Cardiac muscle cell (in vitro differentiated cells and primary cell): ENCODE data around the gene IFT57. TPM values are rescaled to one million over a fixed set of nuclear protein-coding genes. Genes with fewer than 3 reads are reported as not detected.

Source experiments
- DNase-seq, 2 donors: peaks; one replicate each; pipeline versions ENCODE4 v3.0.0 to v3.0.0-alpha.2; 2010 to 2017; ENCODE audit warnings: low read depth in 1 of 2, low spot score in 1 of 2
- H3K27ac ChIP-seq: fragments of 200-600 bp; sonication (generic); 2 replicates; pipeline ENCODE4 v1.5.1; 2016
- H3K27me3 ChIP-seq: fragments of 200-600 bp; sonication (generic); 2 replicates; pipeline ENCODE4 v1.6.0; 2016; ENCODE audit warnings: control low read depth
- H3K36me3 ChIP-seq: fragments of 200-600 bp; sonication (generic); 2 replicates; pipeline ENCODE4 v1.5.1; 2016; ENCODE audit warnings: control low read depth
- H3K4me1 ChIP-seq: fragments of 200-600 bp; sonication (generic); 2 replicates; pipeline ENCODE4 v1.8.1; 2017; ENCODE audit warnings: low read depth, mild to moderate bottlenecking, mixed run types
- H3K4me3 ChIP-seq: fragments of 200-600 bp; sonication (generic); 2 replicates; pipeline ENCODE4 v1.5.1; 2016; ENCODE audit warnings: mild to moderate bottlenecking
- H3K9me3 ChIP-seq: fragments of 200-600 bp; sonication (generic); 2 replicates; pipeline ENCODE4 v1.5.1; 2017; ENCODE audit warnings: low read depth, mild to moderate bottlenecking, control low read depth
- CTCF ChIP-seq: IDR thresholded peaks from 2 replicates; pipeline ENCODE4 v1.5.1; 2012; ENCODE audit warnings: low read depth, mild to moderate bottlenecking, low read length
- polyA plus RNA-seq: library from polyadenylated mRNA; unstranded; fragments of >200 nt; fragmentation: Nextera tagmentation; extraction: Ambion mirVana; gene quantifications from 2 replicates; pipeline ENCODE4 v1.2.1, GENCODE V29; 2016
- total RNA-seq: library from RNA; depleted of rRNA; stranded (reverse); fragments of >200 nt; gene quantifications from 2 replicates; pipeline ENCODE4 v1.2.3, GENCODE V29; 2016

Gene IFT57
- total and polyA plus RNA-seq, 2 experiments from 2014 or later = 37.2 to 77.3 TPM

GRCh38 chr3:108113975-108114374 is 108.2 kb downstream of the IFT57 start:
- TF ChIP-seq CTCF = no peak
- no peaks in the 10 kb centered on the region for H3K27me3 ChIP-seq
- no peak overlapping the region for H3K4me3 ChIP-seq
- H3K27ac ChIP-seq = no peak overlapping the region
- no peak for DNase-seq
- H3K36me3 ChIP-seq = no peaks in the 10 kb centered on the region
- peaks cover 4% of the 10 kb centered on the region for H3K4me1 ChIP-seq
- H3K9me3 ChIP-seq = no peaks in the 10 kb centered on the region

- no peaks in the 10 kb centered on the region for H3K4me1 ChIP-seq
- H3K36me3 ChIP-seq = no peaks in the 10 kb centered on the region
- no peak for TF ChIP-seq CTCF
- no peak overlapping the region for H3K27ac ChIP-seq
- H3K9me3 ChIP-seq = no peaks in the 10 kb centered on the region
- H3K27me3 ChIP-seq = no peaks in the 10 kb centered on the region
- H3K4me3 ChIP-seq = no peak overlapping the region
- DNase-seq = no peak
Observed at GRCh38 chr3:108110934-108111333, 111.3 kb downstream of the IFT57 start.

Other genes starting within 250 kb of the IFT57 start
- gene CD47, start 131.4 kb downstream of the IFT57 start, total RNA-seq = 19.1 and 34.9 TPM in 2 replicates
- gene CD47, start 131.4 kb downstream of the IFT57 start, polyA plus RNA-seq = 33.2 and 38.1 TPM in 2 replicates
- gene HHLA2, start 74.1 kb upstream of the IFT57 start, total RNA-seq = 0.48 TPM in 1 of 2 replicates, not detected in the other
- gene HHLA2, start 74.1 kb upstream of the IFT57 start, polyA plus RNA-seq = not detected in 2 replicates